PC-9 (cell line): ENCODE data around the gene CST9.

Source experiments
- CTCF ChIP-seq: fragments of 200-600 bp; sonication (generic); conservative IDR thresholded peaks from 2 replicates; pipeline ENCODE4 v1.6.1; 2017; ENCODE audit warnings: mixed run types, antibody characterized with exemption, mild to moderate bottlenecking, moderate library complexity
- EZH2 ChIP-seq: fragments of 200-600 bp; sonication (generic); IDR thresholded peaks from 2 replicates; pipeline ENCODE4 v1.8.0; 2017; ENCODE audit warnings: antibody characterized with exemption, low read depth

GRCh38 chr20:23601715-23602114 is 4.0 kb downstream of the CST9 start:
- no peak for TF ChIP-seq CTCF
- TF ChIP-seq EZH2 = no peak
